HepG2 (cell line): ENCODE results near the gene OSBPL5. TPM values are rescaled to one million over a fixed set of nuclear protein-coding genes. Genes with fewer than 3 reads are reported as not detected.

ENCODE experiments used
- ATAC-seq: fragments of 200-7000 bp; cut with Tn5 transposase; 3 replicates; pipeline ENCODE4 v1.9.1; 2020; ENCODE audit warnings: mild to moderate bottlenecking, moderate library complexity
- BruUV-seq: library from RNA; stranded (reverse); fragments of 400-500 nt; replicated peaks from 2 replicates; lab custom pipeline; 2021; lab: Mats Ljungman, UMichigan
- CTCF ChIA-PET: fragments of 300-600 bp; formaldehyde crosslinking; extraction: SDS; loops from one replicate; lab custom pipeline; 2021; ENCODE audit warnings: low total read pairs, inconsistent platforms, low intra/inter-chr PET ratio; lab: Yijun Ruan, JAX
- POLR2A ChIA-PET: fragments of 350-600 bp; sonication (Branson Sonifier 250); formaldehyde crosslinking; loops from one replicate; lab custom pipeline; 2020; ENCODE audit warnings: antibody characterized with exemption, inconsistent platforms; lab: Yijun Ruan, JAX
- DNase-seq: peaks from one replicate; pipeline ENCODE4 v3.0.0-alpha.2; 2015; ENCODE audit warnings: low spot score
- FAIRE-seq: peaks from 3 replicates; lab custom pipeline; 2011; peaks lifted over from hg19 to GRCh38; lab: Jason Lieb, UNC
- H2AFZ ChIP-seq: one replicate; pipeline ENCODE4 v1.6.1; 2011; ENCODE audit warnings: low read length, inconsistent platforms
- H3K27ac ChIP-seq: fragments of 300-600 bp; 3 replicates; pipeline ENCODE4 v1.8.0; 2011; ENCODE audit warnings: mixed run types, mild to moderate bottlenecking, mixed read lengths, low read length, inconsistent platforms; ENCODE audit not compliant: insufficient read depth; ENCODE audit errors: extremely low read length
- H3K27me3 ChIP-seq, 2 experiments: fragments of 200-600 bp in 1 of 2; 2 replicates in 1 of 2; 3 replicates in 1 of 2; pipeline versions ENCODE4 v1.6.0 to v1.8.0; 2011; ENCODE audit warnings: low read length in 2 of 2, mild to moderate bottlenecking in 2 of 2, moderate library complexity in 2 of 2, inconsistent platforms in 1 of 2; ENCODE audit not compliant: insufficient read depth in 2 of 2, control insufficient read depth in 1 of 2
- H3K36me3 ChIP-seq, 2 experiments: fragments of 200-600 bp in 1 of 2; replicated peaks in 1 of 2; 2 replicates in 1 of 2; 3 replicates in 1 of 2; pipeline versions ENCODE4 v1.5.1 to v1.8.0; 2011; ENCODE audit warnings: low read length in 2 of 2, inconsistent platforms in 1 of 2; ENCODE audit not compliant: insufficient read depth in 2 of 2, control insufficient read depth in 1 of 2
- H3K4me1 ChIP-seq: 2 replicates; pipeline ENCODE4 v1.5.1; 2012; ENCODE audit warnings: low read length, inconsistent platforms; ENCODE audit not compliant: insufficient read depth
- H3K4me2 ChIP-seq: 2 replicates; pipeline ENCODE4 v1.6.0; 2011; ENCODE audit warnings: low read depth, low read length, inconsistent platforms
- H3K4me3 ChIP-seq, 3 experiments: fragments of 200-600 bp in 1 of 3; sonication (generic), shearing (Covaris generic) in 1 of 3; replicated peaks in 1 of 3; 2 replicates each; pipeline ENCODE4 v1.5.1; 2011 to 2016; ENCODE audit warnings: low read length in 3 of 3, inconsistent platforms in 2 of 3, low read depth in 2 of 3, mild to moderate bottlenecking in 2 of 3, control low read depth in 1 of 3, mixed read lengths in 1 of 3; ENCODE audit not compliant: insufficient read depth in 1 of 3
- H3K79me2 ChIP-seq: one replicate; pipeline ENCODE4 v1.6.1; 2011; ENCODE audit warnings: low read length, inconsistent platforms; ENCODE audit not compliant: insufficient read depth
- H3K9ac ChIP-seq: 2 replicates; pipeline ENCODE4 v1.6.0; 2011; ENCODE audit warnings: mild to moderate bottlenecking, low read depth, low read length, inconsistent platforms; ENCODE audit not compliant: insufficient read depth
- H3K9me3 ChIP-seq: 2 replicates; pipeline ENCODE4 v1.5.1; 2012; ENCODE audit warnings: mild to moderate bottlenecking, low read length
- H4K20me1 ChIP-seq: 2 replicates; pipeline ENCODE4 v1.6.0; 2011; ENCODE audit warnings: inconsistent platforms, mild to moderate bottlenecking, low read length, moderate library complexity; ENCODE audit not compliant: insufficient read depth
- FOXK1 ChIP-seq: sonication (generic); formaldehyde crosslinking; IDR thresholded peaks from 2 replicates; pipeline ENCODE4 v1.4.0; 2020; ENCODE audit warnings: low read depth, missing genetic modification reagents, borderline replicate concordance
- GTF2F1 ChIP-seq: fragments of 150-350 bp; IDR thresholded peaks from 2 replicates; pipeline ENCODE4 v1.6.1; 2014; ENCODE audit warnings: low read length
- KDM6A ChIP-seq: IDR thresholded peaks from 2 replicates; pipeline ENCODE4 v1.6.1; 2016; ENCODE audit warnings: low read depth
- KMT2A ChIP-seq: sonication (generic); formaldehyde crosslinking; IDR thresholded peaks from 2 replicates; pipeline ENCODE4 v1.4.0; 2020; ENCODE audit warnings: missing genetic modification reagents
- MED1 ChIP-seq: sonication (generic); formaldehyde crosslinking; IDR thresholded peaks from 2 replicates; pipeline ENCODE4 v1.4.0; 2020; ENCODE audit warnings: missing genetic modification reagents
- NFKBIZ ChIP-seq: IDR thresholded peaks from 2 replicates; pipeline ENCODE4 v1.6.1; 2018; ENCODE audit warnings: missing genetic modification reagents, missing compliant biosample characterization
- TBP ChIP-seq: sonication (generic); formaldehyde crosslinking; IDR thresholded peaks from 2 replicates; pipeline ENCODE4 v1.5.0; 2020; ENCODE audit warnings: missing genetic modification reagents
- ZFP36L2 ChIP-seq: sonication (generic); formaldehyde crosslinking; IDR thresholded peaks from 2 replicates; pipeline ENCODE4 v1.4.0; 2020; ENCODE audit warnings: missing genetic modification reagents
- ZKSCAN5 ChIP-seq: sonication (generic); formaldehyde crosslinking; IDR thresholded peaks from 2 replicates; pipeline ENCODE4 v1.5.1; 2020; ENCODE audit warnings: mild to moderate bottlenecking, missing genetic modification reagents
- ZNF382 ChIP-seq: sonication (generic); formaldehyde crosslinking; IDR thresholded peaks from 2 replicates; pipeline ENCODE4 v1.5.0; 2020; ENCODE audit warnings: missing genetic modification reagents, mild to moderate bottlenecking, borderline replicate concordance
- ZNF460 ChIP-seq: sonication (generic); formaldehyde crosslinking; IDR thresholded peaks from 2 replicates; pipeline ENCODE4 v1.5.1; 2020; ENCODE audit warnings: missing genetic modification reagents, mild to moderate bottlenecking, borderline replicate concordance
- ZNF616 ChIP-seq: sonication (generic); formaldehyde crosslinking; IDR thresholded peaks from 2 replicates; pipeline ENCODE4 v1.5.0; 2020; ENCODE audit warnings: low read depth, mild to moderate bottlenecking, missing genetic modification reagents
- ZNF737 ChIP-seq: sonication (generic); formaldehyde crosslinking; IDR thresholded peaks from 2 replicates; pipeline ENCODE4 v1.5.0; 2020; ENCODE audit warnings: missing genetic modification reagents, mild to moderate bottlenecking, borderline replicate concordance
- ZNF816 ChIP-seq: sonication (generic); formaldehyde crosslinking; IDR thresholded peaks from 2 replicates; pipeline ENCODE4 v1.8.0; 2022; ENCODE audit warnings: missing genetic modification reagents, mild to moderate bottlenecking, borderline replicate concordance
- ZNF850 ChIP-seq: sonication (generic); formaldehyde crosslinking; conservative IDR thresholded peaks from 2 replicates; pipeline ENCODE4 v1.9.0; 2021; ENCODE audit warnings: mild to moderate bottlenecking, missing genetic modification reagents
- WGBS: methylation state at CpG from one replicate; pipeline ENCODE4 v1.1.6; 2017; ENCODE audit warnings: low lambda C conversion rate; 5-methylcytosine and 5-hydroxymethylcytosine counted together
- in situ Hi-C: cut with HindIII; loops from 2 replicates; pipeline ENCODE4 v1.10.0; 2017; ENCODE audit warnings: low pct_unique_long_range_greater_than_20kb; ENCODE audit not compliant: extremely low pct_ligation_motif_present
- intact Hi-C: fragments of 100-400 bp; cut with micrococcal nuclease; formaldehyde crosslinking; loops from one replicate; pipeline ENCODE4 v1.10.0; 2022; ENCODE audit not compliant: unreplicated experiment
- polyA plus RNA-seq, 8 experiments: library from polyadenylated mRNA; depleted of rRNA in 3 of 8; stranded (reverse) in 7 of 8; unstranded in 1 of 8; fragments of >200 nt; fragmentation: Illumina TruSeq in 4 of 8; extraction: Trizol in 4 of 8; gene quantifications; 2 replicates each; pipeline versions ENCODE4 v1.2.1 to v1.2.3, GENCODE V29; 2011 to 2016; ENCODE audit warnings: low read depth in 4 of 8, missing spikeins in 1 of 8, mixed read lengths in 1 of 8; ENCODE audit not compliant: insufficient read depth in 1 of 8
- total RNA-seq, 5 experiments: library from RNA; depleted of rRNA; stranded (reverse); fragments of >200 nt; fragmentation: Illumina TruSeq; extraction: Trizol; gene quantifications; 2 replicates each; pipeline ENCODE4 v1.2.3, GENCODE V29; 2016; ENCODE audit warnings: low read depth in 1 of 5
- TF ChIP-seq, protein P1 (sequence below): sonication (generic); formaldehyde crosslinking; IDR thresholded peaks from 2 replicates; pipeline ENCODE4 v1.4.0; 2020; ENCODE audit warnings: missing genetic modification reagents, borderline replicate concordance

OSBPL5 gene
- total and polyA plus RNA-seq, 2 of the 13 experiments (the other 11 are each of a cell fraction or from before 2014, with no cell fraction given): not detected

DNA sequence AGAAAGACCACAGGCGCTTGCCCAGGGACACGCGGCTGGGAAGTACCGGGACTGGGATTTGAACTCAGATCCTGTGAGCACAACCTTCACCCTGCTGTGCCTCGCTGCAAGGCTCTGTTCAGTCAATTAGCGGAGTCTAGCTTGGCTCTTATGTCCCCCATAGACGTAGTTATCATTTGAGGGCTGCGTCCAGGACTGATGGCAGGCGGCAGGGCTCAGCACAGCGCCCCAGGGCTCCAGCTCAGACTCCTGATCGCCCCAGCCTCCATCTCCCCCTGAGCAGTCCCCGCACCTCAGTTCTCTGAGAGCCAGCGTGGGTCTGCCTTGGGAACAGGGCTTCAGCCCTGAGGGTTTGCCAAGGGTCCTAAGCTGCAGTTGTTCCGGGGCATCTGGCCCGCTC is 33.7 kb upstream of the OSBPL5 start:
- intact Hi-C loops: no loop called here
- no peak for ATAC-seq
- H3K4me1 ChIP-seq: no peaks in the 10 kb centered on the region

DNA sequence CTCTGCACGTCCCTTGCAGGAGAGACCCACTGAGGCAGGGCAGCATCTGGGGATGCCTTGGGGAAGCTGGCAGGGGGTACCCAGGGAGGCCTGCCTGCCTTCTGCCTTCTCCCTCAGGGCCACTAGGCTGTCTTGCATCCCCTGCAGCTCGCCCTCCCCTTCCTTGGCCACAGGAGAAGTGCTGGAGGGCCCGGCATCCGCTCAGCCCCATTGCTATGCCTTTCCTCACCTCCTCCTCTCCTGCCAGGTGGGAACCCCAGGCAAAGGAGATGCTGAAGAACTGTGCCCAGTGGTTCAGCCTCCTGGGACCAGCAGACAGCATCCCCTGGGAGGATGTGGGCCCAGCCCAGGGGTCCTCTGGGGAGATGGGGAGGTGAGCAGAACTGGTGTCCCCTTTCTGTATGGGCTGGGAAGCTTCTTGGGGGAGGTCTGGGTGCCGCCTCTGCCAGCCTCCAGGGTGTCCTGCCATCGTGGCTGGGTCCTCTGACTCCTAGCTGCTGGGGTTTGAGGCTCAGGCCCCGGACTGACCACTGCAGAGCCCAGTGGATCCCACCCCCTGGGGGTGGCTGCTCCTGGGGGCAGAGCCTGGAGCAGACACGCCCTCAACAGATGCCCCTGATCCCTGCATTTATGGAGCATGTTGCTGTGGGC is 32.9 kb upstream of the OSBPL5 start:
- WGBS: 0% methylated on average over 1 of the region's 8 CpGs
- Histone ChIP-seq H3K9me3 (no peaks in the 10 kb centered on the region), H2AFZ (no peak overlapping the region), H3K27me3 (peaks cover 30 to 88% of the 10 kb centered on the region in 2 experiments; a peak in 4 of 5 replicates), H3K27ac (no peak overlapping the region), H3K9ac (no peak overlapping the region), H3K79me2 (no peaks in the 10 kb centered on the region), H3K36me3 (no peaks in the 10 kb centered on the region), H3K4me3 (no peak overlapping the region), H4K20me1 (0 out of 2 replicates have a peak, but pooled peaks cover 7% of the 10 kb centered on the region), H3K4me2 (no peak overlapping the region), H3K4me1 (no peaks in the 10 kb centered on the region)
- in situ Hi-C loops (no loop called here), intact Hi-C loops (no loop called here)
- DNase-seq: no peak
- ChIA-PET POLR2A (no interaction called here), CTCF (no interaction called here)
- ATAC-seq: no peak
- BruUV-seq: no TSS peak
- no peak for FAIRE-seq
- TF ChIP-seq, protein P1, sequence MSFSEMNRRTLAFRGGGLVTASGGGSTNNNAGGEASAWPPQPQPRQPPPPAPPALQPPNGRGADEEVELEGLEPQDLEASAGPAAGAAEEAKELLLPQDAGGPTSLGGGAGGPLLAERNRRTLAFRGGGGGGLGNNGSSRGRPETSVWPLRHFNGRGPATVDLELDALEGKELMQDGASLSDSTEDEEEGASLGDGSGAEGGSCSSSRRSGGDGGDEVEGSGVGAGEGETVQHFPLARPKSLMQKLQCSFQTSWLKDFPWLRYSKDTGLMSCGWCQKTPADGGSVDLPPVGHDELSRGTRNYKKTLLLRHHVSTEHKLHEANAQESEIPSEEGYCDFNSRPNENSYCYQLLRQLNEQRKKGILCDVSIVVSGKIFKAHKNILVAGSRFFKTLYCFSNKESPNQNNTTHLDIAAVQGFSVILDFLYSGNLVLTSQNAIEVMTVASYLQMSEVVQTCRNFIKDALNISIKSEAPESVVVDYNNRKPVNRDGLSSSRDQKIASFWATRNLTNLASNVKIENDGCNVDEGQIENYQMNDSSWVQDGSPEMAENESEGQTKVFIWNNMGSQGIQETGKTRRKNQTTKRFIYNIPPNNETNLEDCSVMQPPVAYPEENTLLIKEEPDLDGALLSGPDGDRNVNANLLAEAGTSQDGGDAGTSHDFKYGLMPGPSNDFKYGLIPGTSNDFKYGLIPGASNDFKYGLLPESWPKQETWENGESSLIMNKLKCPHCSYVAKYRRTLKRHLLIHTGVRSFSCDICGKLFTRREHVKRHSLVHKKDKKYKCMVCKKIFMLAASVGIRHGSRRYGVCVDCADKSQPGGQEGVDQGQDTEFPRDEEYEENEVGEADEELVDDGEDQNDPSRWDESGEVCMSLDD (CRISPR knock-in tag): no peak
- TF ChIP-seq KDM6A (no peak), ZNF737 (no peak), NFKBIZ (CRISPR knock-in tag) (no peak), ZNF460 (CRISPR knock-in tag) (no peak), GTF2F1 (no peak), ZNF616 (CRISPR knock-in tag) (no peak), TBP (CRISPR knock-in tag) (no peak), KMT2A (CRISPR knock-in tag) (no peak), MED1 (CRISPR knock-in tag) (no peak), ZFP36L2 (no peak), ZNF850 (no peak)

More for the DNA sequence above, 33.7 kb upstream of the OSBPL5 start:
- WGBS: 39% methylated on average over 3 of the region's 15 CpGs
- TF ChIP-seq ZKSCAN5 (CRISPR knock-in tag) (no peak), ZNF816 (CRISPR knock-in tag) (no peak), FOXK1 (CRISPR knock-in tag) (no peak), ZNF382 (CRISPR knock-in tag) (no peak)
- Histone ChIP-seq H3K4me2 (no peak overlapping the region), H3K27me3 (peaks cover 25 to 88% of the 10 kb centered on the region in 2 experiments; a peak in 4 of 5 replicates), H3K9ac (no peak overlapping the region), H3K4me3 (no peak overlapping the region), H3K36me3 (no peaks in the 10 kb centered on the region), H3K9me3 (no peaks in the 10 kb centered on the region), H2AFZ (no peak overlapping the region), H4K20me1 (0 out of 2 replicates have a peak, but pooled peaks cover 7% of the 10 kb centered on the region), H3K79me2 (no peaks in the 10 kb centered on the region), H3K27ac (no peak overlapping the region)
- POLR2A ChIA-PET: no interaction called here
- CTCF ChIA-PET: no interaction called here
- no peak for FAIRE-seq
- BruUV-seq: no TSS peak
- in situ Hi-C loops: no loop called here
- no peak for DNase-seq
